SJSA1 (cell line): ENCODE results near the gene PMS2. TPM values are rescaled to one million over a fixed set of nuclear protein-coding genes. Genes with fewer than 3 reads are reported as not detected.
"Not testable (repeated sequence)": the region's sequence is repeated elsewhere in the genome, so short reads cannot be mapped to it uniquely, and the experiment has no call there.

ENCODE experiments used
- DNase-seq, 2 experiments: peaks; one replicate each; pipeline ENCODE4 v3.0.0-alpha.2; 2015 to 2020; ENCODE audit warnings: low spot score in 2 of 2, low read depth in 1 of 2
- H3K27ac ChIP-seq: fragments of 250-450 bp; sonication (Bioruptor Pico); 2 replicates; pipeline ENCODE4 v1.5.1; 2020; ENCODE audit warnings: mild to moderate bottlenecking, moderate library complexity
- H3K27me3 ChIP-seq: fragments of 250-450 bp; sonication (Bioruptor Pico); replicated peaks from 2 replicates; pipeline ENCODE4 v1.5.1; 2020; ENCODE audit warnings: mild to moderate bottlenecking, moderate library complexity
- H3K36me3 ChIP-seq: fragments of 250-450 bp; sonication (Bioruptor Pico); 2 replicates; pipeline ENCODE4 v1.5.1; 2020; ENCODE audit warnings: mild to moderate bottlenecking
- H3K4me1 ChIP-seq: fragments of 250-450 bp; sonication (Bioruptor Pico); replicated peaks from 2 replicates; pipeline ENCODE4 v1.6.1; 2021; ENCODE audit warnings: mild to moderate bottlenecking
- H3K4me3 ChIP-seq: fragments of 250-450 bp; sonication (Bioruptor Pico); 2 replicates; pipeline ENCODE4 v1.5.1; 2020; ENCODE audit warnings: mild to moderate bottlenecking
- H3K9me3 ChIP-seq: fragments of 250-450 bp; sonication (Bioruptor Pico); replicated peaks from 2 replicates; pipeline ENCODE4 v1.5.1; 2020; ENCODE audit warnings: mild to moderate bottlenecking
- total RNA-seq: library from RNA; depleted of rRNA; stranded (reverse); fragments of >200 nt; shearing (Covaris generic); gene quantifications from 2 replicates; pipeline ENCODE4 v1.2.3, GENCODE V29; 2014; rRNA removed

The PMS2 gene
- 13.1 and 14.8 TPM in 2 replicates for total RNA-seq

- Histone ChIP-seq H3K9me3 (no peaks in the 10 kb centered on the region), H3K4me3 (peak within 1 kb of the TSS; percentile 58), H3K36me3 (peaks cover 8% of the 10 kb centered on the region), H3K4me1 (no peaks in the 10 kb centered on the region), H3K27me3 (no peaks in the 10 kb centered on the region), H3K27ac (peak within 1 kb of the TSS; percentile 71)
- DNase-seq, result peak; percentile 99
These were observed at the start of gene PMS2, which contains the start of gene AIMP2 for GRCh38 chr7:6008668-6009611. TSS of gene PMS2 (minus strand) at chr7:6009049. CDS start at chr7:6009019, 30 bp downstream. TSS of gene AIMP2 (plus strand) at chr7:6009272. CDS start at chr7:6009364, 92 bp downstream.

GRCh38 chr7:6057316-6058129, 48.7 kb upstream of the PMS2 start:
- no peaks in the 10 kb centered on the region for H3K9me3 ChIP-seq
- no peak for DNase-seq
- H3K4me1 ChIP-seq, result peaks cover 10% of the 10 kb centered on the region
- H3K27ac ChIP-seq, result no peak overlapping the region
- no peaks in the 10 kb centered on the region for H3K27me3 ChIP-seq
- H3K36me3 ChIP-seq, result peaks cover 36% of the 10 kb centered on the region
- H3K4me3 ChIP-seq, result peak overlapping the region; percentile 91

GRCh38 chr7:6056616-6057015, 47.8 kb upstream of the PMS2 start:
- peaks cover 10% of the 10 kb centered on the region for H3K4me1 ChIP-seq
- H3K36me3 ChIP-seq, result peaks cover 38% of the 10 kb centered on the region
- no peaks in the 10 kb centered on the region for H3K27me3 ChIP-seq
- H3K9me3 ChIP-seq, result no peaks in the 10 kb centered on the region
- H3K4me3 ChIP-seq, result no peak overlapping the region
- DNase-seq, result no peak
- no peak overlapping the region for H3K27ac ChIP-seq

DNA sequence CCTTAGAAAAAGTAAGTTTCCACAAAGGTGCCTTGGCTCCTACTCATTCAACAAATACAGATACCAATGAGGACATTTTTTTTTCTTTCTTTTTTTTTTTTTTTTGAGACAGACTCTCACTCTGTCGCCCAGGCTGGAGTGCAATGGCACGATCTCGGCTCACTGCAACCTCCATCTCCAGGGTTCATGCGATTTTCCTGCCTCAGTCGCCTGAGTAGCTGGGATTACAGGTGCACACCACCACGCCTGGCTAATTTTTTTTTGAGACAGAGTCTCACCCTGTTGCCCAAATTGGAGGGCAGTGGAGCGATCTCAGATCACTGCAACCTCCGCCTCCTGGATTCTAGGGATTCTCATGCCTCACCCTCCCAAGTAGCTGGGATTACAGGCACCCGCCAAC, 42.3 kb upstream of the PMS2 start:
- not testable (repeated sequence) for H3K27ac ChIP-seq, H3K4me3 ChIP-seq, H3K9me3 ChIP-seq, DNase-seq, H3K27me3 ChIP-seq, H3K4me1 ChIP-seq
- H3K36me3 ChIP-seq, result peaks cover 63% of the 10 kb centered on the region

DNA sequence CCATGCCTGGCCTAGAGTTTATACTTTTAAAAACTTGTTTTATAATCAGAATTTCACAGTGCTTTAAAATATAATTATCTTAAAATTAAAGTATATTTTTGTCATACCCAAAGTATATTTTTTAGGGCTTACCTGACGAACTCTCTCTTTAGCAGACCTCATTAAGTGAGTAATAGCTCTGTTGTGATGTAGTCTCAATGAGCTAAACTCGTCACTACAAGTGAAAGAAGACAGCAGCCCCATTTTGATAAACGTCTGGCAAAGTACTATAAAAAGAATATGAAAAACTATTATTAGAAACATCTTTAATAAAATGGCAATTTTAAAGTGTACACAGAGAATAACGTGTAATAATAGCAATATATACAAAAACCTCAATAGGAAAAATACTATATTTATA, 40.9 kb upstream of the PMS2 start:
- H3K36me3 ChIP-seq, result peaks cover 71% of the 10 kb centered on the region
- H3K4me1 ChIP-seq, result no peaks in the 10 kb centered on the region; the same call in 1 of the 2 replicates
- no peak overlapping the region for H3K27ac ChIP-seq
- H3K27me3 ChIP-seq, result no peaks in the 10 kb centered on the region
- no peak overlapping the region for H3K4me3 ChIP-seq
- H3K9me3 ChIP-seq, result no peaks in the 10 kb centered on the region
- no peak for DNase-seq

DNA sequence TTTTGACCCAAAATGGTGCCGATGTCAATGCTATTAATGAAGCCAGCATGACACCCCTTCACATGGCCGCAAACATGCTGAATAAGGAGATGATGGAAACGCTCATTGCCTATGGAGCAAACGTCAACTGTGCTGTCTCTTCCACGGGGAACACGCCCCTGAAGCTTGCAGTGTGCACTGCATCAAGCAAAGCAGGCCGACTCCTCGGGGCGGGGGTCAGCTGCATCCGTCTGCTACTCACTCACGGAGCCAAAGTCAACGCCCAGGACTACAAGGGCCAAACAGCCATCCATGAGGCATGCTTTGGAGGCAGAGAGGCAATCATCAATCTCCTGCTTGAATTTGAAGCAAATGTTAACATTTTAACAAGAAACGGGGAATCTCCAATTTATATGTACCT, 26.8 kb upstream of the PMS2 start:
- H3K4me3 ChIP-seq, result no peak overlapping the region
- H3K36me3 ChIP-seq, result peaks cover 91% of the 10 kb centered on the region

DNA sequence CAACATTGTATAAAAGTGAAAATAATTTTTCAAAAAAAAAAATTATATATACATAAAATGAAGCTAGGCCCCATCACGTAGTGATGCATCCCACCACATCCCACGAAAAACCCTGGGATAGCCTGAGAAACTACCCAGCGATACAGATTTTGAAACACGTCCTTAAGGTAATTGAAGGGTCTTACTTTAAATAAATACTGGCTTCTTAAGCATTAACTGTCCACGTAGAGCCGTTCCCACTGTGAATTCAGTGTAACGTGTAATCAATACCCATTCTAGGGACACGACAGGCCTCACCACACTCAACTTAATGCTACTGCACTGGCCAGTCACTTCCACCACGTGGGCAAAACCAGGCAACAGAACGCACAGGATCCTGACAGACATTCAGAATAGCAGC, 26.3 kb upstream of the PMS2 start:
- no peaks in the 10 kb centered on the region for H3K4me1 ChIP-seq
- no peak overlapping the region for H3K27ac ChIP-seq
- H3K9me3 ChIP-seq, result no peaks in the 10 kb centered on the region
- H3K36me3 ChIP-seq, result peaks cover 90% of the 10 kb centered on the region
- no peak for DNase-seq
- no peak overlapping the region for H3K4me3 ChIP-seq
- no peaks in the 10 kb centered on the region for H3K27me3 ChIP-seq

More for the DNA sequence above, 26.8 kb upstream of the PMS2 start:
- no peaks in the 10 kb centered on the region for H3K9me3 ChIP-seq
- no peak overlapping the region for H3K27ac ChIP-seq
- H3K27me3 ChIP-seq, result no peaks in the 10 kb centered on the region
- H3K4me1 ChIP-seq, result no peaks in the 10 kb centered on the region
- no peak for DNase-seq

DNA sequence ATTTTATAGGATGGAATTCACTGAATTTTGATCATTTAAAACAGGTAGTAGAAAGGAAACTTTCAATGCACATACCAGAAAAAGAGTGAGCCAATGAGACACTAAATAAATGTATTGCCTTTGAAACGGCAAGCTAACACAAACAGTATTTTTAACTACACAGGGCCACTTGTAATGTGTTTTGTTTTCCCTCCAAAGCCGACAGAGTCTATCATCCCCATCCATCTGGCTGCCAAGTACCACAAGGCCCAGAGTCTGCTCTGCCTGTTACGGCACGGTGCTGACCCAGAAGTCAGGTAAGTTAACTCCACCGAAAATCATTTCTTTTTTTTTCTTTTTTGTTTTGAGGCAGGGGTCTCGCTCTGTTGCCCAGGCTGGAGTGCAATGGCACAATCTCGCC, 23.8 kb upstream of the PMS2 start:
- Histone ChIP-seq H3K4me1 (no peaks in the 10 kb centered on the region), H3K36me3 (peaks cover 82% of the 10 kb centered on the region), H3K4me3 (no peak overlapping the region)

GRCh38 chr7:6032167-6032566, 23.3 kb upstream of the PMS2 start:
- Histone ChIP-seq H3K27me3 (no peaks in the 10 kb centered on the region), H3K9me3 (no peaks in the 10 kb centered on the region), H3K36me3 (peaks cover 82% of the 10 kb centered on the region), H3K4me3 (no peak overlapping the region), H3K27ac (no peak overlapping the region), H3K4me1 (no peaks in the 10 kb centered on the region)
- DNase-seq, result no peak

More for the DNA sequence above, 23.8 kb upstream of the PMS2 start:
- no peaks in the 10 kb centered on the region for H3K9me3 ChIP-seq
- no peak for DNase-seq
- H3K27ac ChIP-seq, result no peak overlapping the region
- no peaks in the 10 kb centered on the region for H3K27me3 ChIP-seq

DNA sequence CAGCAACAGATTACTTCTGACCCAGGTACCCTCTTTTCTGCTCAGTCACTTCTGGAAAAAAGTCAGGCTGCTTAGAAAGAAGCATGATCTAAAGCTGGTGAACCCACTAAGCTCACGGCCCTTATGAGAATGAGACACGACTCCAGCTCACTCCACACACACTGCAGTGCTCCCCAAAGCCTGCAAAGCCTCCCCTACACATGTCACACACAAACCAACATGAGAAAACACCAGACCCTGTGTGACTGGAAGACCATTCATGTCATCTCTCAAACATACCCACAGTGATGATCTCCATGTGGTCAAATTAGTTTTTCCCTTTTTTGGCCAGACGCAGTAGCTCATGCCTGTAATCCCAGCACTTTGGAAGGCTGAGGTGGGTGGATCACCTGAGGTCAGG, 22.7 kb upstream of the PMS2 start:
- no peak overlapping the region for H3K27ac ChIP-seq
- no peaks in the 10 kb centered on the region for H3K4me1 ChIP-seq
- H3K27me3 ChIP-seq, result no peaks in the 10 kb centered on the region
- no peaks in the 10 kb centered on the region for H3K9me3 ChIP-seq
- no peak for DNase-seq
- peaks cover 82% of the 10 kb centered on the region for H3K36me3 ChIP-seq
- H3K4me3 ChIP-seq, result no peak overlapping the region

- no peak within 1 kb of the TSS for H3K4me3 ChIP-seq
- DNase-seq, result no peak
- H3K27me3 ChIP-seq, result no peaks in the 10 kb centered on the region
- H3K4me1 ChIP-seq, result no peaks in the 10 kb centered on the region
- peaks cover 82% of the 10 kb centered on the region for H3K36me3 ChIP-seq
- no peak within 1 kb of the TSS for H3K27ac ChIP-seq
- no peaks in the 10 kb centered on the region for H3K9me3 ChIP-seq
These were observed 22.1 kb upstream of the PMS2 start, which contains the start of gene ANKRD61 for GRCh38 chr7:6030988-6031387. TSS of gene ANKRD61 (plus strand) at chr7:6031376. CDS start at chr7:6031376, 0 bp downstream.

GRCh38 chr7:6028563-6028962, 19.7 kb upstream of the PMS2 start:
- H3K27ac ChIP-seq, result no peak overlapping the region
- H3K4me1 ChIP-seq, result no peaks in the 10 kb centered on the region
- H3K4me3 ChIP-seq, result no peak overlapping the region
- DNase-seq, result no peak
- H3K36me3 ChIP-seq, result peaks cover 81% of the 10 kb centered on the region
- no peaks in the 10 kb centered on the region for H3K27me3 ChIP-seq
- H3K9me3 ChIP-seq, result no peaks in the 10 kb centered on the region

GRCh38 chr7:6027806-6028365, 19.0 kb upstream of the PMS2 start:
- H3K27ac ChIP-seq, result no peak overlapping the region
- DNase-seq, result no peak
- no peaks in the 10 kb centered on the region for H3K4me1 ChIP-seq
- no peaks in the 10 kb centered on the region for H3K27me3 ChIP-seq
- H3K36me3 ChIP-seq, result peaks cover 81% of the 10 kb centered on the region
- no peak overlapping the region for H3K4me3 ChIP-seq
- no peaks in the 10 kb centered on the region for H3K9me3 ChIP-seq
